T-helper 1 cell (primary cell): ENCODE data around the gene SPPL3.

Source experiments
- DNase-seq, 5 donors: peaks; one replicate each; pipeline ENCODE4 v3.0.0-alpha.2; 2012 to 2020

The SPPL3 gene

DNA sequence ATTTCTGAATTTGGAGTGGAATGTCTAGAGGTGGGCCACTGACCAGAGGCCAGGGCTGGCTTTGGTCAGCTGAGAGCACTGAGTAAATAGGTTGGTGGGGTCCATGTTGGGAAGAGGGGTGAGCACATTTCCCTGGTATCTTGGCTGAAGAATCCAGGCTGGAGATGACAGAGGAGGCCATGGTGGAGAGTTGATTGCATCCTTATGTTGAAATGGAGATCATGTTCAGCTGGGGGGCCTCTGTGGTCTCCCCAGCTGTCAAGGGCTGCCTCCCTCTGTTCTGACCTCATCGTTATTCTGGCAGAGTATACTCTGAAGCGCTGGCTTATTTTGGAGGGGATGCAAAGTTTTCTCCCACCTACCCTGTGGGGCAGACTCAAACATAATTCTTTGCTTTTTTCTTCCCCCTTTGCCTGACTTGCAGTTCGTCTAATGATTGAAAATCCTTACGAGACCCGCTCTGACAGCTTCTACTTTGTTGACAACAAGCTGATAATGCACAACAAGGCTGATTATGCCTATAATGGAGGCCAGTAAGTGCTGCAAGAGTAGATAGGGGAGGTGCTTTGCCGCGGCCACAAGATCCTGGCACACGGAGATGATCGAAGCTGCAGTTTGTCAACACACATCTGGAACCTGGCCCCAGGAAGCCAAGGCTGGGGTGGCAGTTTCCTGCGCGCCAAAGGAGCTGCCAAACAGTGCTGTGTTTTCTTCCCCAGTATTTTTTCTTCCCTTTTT is 184.5 kb downstream of the SPPL3 start:
- no peak for DNase-seq

DNA sequence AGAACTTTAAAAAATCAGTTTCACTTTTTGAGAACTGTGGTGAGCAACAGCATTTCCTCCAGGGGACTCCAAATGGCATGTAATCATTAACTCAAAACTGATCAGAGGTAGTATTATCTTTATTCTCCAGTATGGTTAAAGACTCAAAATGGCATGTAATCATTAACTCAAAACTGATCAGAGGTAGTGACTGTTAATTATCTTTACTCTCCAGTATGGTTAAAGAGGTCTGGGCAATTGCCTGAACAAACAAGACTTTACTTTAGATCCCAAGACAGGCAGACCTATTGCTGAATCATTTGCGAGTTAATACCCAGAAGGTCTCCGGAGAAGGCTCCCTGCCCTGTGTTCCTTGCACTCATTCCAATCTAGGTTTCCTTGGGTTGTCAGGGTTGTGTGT is 185.1 kb downstream of the SPPL3 start:
- no peak for DNase-seq

DNA sequence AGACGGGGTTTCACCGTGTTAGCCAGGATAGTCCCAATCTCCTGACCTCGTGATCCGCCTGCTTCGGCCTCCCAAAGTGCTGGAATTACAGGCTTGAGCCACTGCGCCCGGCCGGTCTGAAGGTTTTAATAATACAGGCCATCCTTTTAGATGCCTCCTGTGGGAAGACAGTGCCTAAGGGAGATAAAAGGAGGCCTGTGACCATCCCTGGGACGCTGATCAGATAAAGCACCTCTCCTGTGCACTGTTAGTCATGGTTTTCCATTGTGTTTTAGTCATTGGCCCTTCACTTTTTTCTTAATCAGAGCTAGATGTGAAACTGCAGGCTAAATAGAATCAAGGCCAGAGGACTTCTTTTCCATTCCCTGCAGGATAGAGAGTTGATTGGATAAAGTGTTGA is 186.1 kb downstream of the SPPL3 start:
- no peak for DNase-seq

DNA sequence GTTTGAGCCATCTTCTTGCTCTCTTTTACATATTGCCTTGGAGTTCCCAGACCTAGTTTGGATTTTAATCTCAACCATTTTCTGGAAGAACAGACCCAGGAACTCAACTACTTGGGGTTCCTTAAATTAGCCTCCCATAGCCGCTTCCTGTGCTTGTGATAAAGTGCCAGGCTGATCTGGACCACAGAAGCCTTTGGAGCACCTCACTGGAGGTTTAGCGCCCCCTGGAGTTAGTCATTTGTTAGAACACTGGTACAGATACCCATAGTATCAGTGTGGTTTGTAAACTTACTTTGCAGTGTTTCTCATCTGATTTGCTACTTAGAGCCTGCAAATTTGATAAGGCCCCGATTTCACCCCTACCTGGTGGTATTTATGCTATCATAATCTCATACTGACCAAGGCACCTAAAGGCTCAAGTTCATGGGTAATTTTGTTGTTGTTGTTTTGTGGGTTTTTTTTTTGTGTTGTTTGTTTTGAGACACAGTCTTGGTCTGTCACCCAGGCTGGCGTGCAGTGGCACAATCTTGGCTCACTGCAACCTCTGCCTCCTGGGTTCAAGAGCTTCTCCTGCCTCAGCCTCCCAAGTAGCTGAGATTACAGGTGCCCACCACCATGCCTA is 190.2 kb downstream of the SPPL3 start:
- DNase-seq = peak; percentile 33 to 78 (median 71)

DNA sequence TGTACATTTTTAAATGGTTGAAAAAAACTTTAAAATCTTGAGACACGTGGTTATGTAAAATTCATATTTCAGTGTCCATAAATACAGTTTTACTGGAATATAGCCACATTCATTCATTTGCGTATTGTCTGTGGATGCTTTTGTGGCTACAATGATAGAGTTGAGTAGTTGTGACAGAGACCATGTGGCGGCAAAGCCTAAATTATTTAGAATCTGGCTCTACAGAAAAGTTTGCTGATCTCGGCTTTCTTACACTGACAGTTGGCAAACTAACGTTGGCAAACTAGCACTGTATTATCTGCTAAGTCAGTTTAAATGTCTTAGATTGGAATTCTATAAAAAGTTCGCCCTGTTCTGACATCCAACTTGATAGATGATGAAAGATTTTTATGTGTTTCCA is 191.5 kb downstream of the SPPL3 start:
- DNase-seq = no peak
